ENCODE results near the gene TAB2.

TAB2 gene

DNA sequence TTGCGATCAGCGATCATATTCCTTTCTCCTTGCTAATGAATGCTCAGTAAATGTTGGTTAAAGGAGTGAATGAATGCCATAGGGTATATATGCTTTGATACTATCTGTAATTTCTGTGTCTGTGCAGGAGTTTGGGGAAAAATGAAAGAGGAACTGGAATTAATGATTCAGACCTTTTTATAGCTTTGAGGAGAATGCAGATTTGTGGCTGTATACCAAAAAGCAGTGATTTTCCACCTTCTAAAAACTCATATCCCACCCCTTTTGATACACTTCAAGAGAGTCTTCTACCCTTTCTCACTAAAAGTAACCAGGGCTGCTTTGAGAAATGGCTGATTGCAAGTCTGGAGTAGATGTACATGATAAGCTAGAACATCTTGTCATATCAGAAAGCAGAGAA lies 56.0 kb downstream of the TAB2 start:
- DNase-seq, result no peak

GRCh38 chr6:149379977-149380376 lies 62.5 kb downstream of the TAB2 start:
- no peak for DNase-seq

DNA sequence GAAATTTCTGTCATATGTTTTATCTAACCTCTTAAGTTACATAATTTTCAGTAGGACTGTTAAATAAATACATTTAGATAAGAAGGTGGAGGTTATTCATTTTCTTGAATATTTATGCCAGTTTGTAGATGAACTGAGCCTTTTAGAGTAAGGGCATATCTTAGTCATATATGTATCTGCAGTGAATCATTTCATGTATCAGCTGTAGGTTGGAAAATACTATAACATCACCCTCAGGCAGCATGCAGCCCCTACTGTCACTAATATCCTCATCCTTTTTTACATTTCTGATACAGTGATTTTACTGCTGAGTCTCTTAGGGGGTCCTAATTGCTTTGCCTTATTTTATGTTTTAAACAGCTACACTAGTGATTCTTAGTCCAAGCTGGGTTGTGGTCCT lies 63.0 kb downstream of the TAB2 start:
- DNase-seq, result no peak

- no peak for DNase-seq
Observed at GRCh38 chr6:149383371-149383770, 65.9 kb downstream of the TAB2 start.

GRCh38 chr6:149384464-149384863 lies 67.0 kb downstream of the TAB2 start:
- DNase-seq, result no peak

GRCh38 chr6:149385998-149386646 lies 68.6 kb downstream of the TAB2 start:
- peak; percentile 16 for DNase-seq

DNA sequence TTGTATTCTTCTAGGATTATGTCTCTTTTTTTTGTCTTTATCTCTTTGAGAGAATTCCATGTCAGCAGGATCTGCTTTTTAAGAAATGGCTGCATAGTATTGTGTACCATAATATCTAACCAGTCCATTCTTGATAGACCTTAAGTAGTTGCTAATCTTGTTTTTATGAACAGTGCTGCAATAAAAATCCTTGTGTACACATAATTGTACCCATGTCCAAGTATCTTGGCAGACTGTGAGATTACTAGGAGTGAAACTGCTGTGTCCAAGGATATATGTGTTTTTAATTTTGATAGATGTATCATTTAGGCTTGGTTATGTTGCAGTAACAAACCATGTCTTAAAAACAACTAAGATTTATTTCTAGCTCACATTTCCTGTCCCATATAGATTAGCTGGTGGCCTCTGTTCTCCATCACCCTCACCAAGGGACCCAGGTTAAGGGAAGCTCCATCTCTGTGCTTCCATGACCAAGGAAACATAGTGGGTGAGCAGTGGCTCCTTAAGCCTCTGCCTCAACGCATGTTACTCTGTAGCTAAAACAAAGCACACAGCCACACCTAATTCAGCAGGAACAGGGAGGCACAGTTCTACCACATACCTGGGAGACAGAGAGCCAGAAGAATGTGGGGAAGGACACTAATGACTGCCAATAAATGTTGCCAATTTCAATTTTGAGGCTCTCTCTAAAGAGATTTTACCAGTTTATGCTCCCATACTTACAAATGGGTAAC lies 70.4 kb downstream of the TAB2 start:
- no peak for DNase-seq

DNA sequence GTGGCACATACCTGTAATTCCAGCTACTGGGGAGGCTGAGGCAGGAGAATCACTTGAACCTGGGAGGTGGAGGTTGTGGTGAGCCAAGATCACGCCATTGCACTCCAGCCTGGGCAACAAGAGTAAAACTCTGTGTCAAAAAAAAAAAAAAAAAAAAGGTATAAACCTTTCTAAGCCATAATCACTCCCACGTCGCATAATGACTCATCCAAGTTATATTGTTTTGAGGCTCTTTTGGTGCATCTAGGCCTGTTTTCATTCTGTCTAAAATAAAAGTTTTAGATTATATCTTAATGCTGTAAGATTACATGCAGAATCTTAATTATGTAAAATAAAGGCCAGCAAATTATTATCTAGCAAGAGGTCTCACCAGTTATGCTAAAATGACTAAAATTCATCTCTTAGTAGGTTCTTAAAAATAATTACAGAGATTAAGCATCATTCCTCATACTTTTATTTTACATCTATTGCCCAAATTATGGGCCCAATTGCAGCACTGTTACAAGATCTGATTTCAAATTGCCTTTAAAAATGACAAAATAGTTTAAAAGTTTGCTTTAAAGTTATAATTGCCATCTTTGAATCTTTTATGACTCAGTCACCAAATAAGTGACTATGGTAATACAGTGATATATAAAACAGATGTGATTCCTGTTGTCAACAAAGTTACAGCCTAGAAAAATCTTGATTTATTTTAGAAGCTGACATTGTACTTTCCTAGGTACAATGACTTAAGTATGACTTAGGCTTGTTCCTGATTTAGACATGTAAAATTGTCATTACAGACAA lies 72.2 kb downstream of the TAB2 start:
- no peak for DNase-seq

GRCh38 chr6:149392093-149392492 lies 74.6 kb downstream of the TAB2 start:
- DNase-seq, result no peak

DNA sequence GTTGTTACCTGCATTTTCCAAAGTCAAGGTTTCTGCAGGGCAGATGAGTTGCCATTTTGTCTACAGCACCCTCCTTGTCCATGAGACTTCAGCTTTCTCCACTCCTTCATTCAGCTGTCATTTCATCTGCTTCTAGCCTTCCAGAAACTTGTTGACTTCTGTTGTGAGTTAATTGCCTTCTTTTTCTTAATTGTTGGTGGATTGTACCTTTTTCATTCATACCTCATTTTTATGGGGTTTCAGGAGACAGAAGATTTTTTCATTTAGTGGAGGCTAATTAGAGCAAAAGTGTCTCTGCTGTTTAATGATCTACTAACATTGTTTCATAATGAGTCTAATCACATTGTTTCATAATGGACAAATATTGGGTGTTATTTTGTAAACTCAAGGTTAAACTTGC lies 75.0 kb downstream of the TAB2 start:
- DNase-seq, result no peak

DNA sequence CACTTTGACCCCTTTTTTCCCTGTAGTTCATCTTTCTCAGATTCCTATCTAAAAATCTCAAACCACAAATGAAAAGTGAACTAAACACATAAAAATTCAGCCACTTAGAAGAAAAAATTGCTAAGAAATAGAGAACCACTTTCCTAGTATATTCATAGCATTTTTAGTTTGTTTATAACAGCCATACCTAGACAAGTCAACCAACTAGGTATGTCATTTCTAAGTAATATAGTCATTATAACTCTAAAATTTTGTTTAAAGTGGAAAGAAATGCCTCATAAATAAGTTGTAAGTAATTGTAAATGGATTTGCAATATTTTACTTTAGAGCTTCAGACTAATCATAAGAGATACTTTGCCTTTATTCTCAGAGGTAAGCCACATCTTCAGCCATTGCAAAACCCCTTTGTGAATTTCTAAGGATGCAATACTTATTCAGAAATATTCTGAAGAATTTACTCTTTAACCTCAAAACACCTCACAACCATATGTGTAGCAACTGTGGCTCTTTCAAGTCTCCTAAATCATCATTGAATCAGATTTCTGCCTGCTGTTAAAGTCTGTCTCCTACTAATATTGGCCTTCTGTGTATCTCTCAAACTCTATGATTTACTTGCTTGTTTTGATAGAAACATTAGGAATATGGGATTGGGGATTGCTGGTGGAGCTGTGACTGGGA lies 75.6 kb downstream of the TAB2 start:
- no peak for DNase-seq

- DNase-seq, result no peak
Observed at GRCh38 chr6:149395185-149395584, 77.7 kb downstream of the TAB2 start.

DNA sequence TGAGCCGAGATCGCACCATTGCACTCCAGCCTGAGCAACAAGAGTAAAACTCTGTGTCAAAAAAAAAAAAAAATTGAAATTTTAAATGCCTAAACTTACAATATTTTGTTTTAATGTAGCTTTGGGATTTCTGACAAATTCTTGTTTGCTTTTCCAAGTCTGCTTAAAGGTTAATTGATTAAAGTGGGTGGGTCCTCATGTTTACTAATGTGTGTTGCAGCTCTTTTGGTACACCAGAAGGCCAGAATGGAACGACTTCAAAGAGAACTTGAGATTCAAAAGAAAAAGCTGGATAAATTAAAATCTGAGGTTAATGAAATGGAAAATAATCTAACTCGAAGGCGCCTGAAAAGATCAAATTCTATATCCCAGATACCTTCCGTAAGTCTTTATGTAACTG lies 79.9 kb downstream of the TAB2 start:
- no peak for DNase-seq

DNA sequence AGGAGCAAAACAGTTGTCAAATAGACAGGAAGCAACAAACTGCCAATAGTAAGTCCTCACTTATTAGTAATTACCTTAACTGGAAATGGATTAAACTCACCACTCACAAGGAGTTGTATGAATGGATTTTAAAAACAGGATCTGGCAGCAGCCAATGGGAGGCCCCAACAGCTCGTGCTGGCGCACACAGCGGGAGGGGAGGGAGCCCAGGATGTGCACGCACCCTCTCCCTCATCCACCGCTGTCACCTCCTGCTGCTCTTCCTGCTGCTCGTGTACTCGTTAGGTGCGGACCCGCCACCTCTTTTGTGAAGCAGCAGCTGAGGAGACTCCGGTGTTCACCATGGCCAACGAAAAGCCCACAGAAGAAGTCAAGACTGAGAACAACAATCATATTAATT lies 82.5 kb downstream of the TAB2 start, which contains the start of gene SUMO4:
TSS of gene SUMO4 (plus strand) at position 213 of the 400 bp plus-strand sequence. CDS start at position 343, 130 bp downstream.
- no peak for DNase-seq

DNA sequence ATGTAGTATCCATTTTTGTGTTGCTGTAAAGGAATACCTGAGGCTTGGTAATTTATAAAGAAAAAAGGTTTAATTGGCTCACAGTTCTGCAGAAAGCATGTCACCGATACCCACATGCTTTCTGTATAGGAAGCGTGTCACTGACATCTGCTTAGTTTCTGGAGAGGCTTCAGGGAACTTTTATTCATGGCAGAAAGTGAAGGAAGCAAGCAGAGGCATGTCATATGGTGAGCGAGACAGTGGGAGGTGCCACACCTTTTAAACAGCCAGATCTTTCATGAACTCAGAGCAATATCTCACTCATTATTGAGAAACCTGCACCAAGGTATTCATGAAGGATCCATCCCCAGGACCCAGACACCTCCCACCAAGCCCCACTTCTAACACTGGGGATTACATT lies 86.0 kb downstream of the TAB2 start:
- DNase-seq, result no peak

DNA sequence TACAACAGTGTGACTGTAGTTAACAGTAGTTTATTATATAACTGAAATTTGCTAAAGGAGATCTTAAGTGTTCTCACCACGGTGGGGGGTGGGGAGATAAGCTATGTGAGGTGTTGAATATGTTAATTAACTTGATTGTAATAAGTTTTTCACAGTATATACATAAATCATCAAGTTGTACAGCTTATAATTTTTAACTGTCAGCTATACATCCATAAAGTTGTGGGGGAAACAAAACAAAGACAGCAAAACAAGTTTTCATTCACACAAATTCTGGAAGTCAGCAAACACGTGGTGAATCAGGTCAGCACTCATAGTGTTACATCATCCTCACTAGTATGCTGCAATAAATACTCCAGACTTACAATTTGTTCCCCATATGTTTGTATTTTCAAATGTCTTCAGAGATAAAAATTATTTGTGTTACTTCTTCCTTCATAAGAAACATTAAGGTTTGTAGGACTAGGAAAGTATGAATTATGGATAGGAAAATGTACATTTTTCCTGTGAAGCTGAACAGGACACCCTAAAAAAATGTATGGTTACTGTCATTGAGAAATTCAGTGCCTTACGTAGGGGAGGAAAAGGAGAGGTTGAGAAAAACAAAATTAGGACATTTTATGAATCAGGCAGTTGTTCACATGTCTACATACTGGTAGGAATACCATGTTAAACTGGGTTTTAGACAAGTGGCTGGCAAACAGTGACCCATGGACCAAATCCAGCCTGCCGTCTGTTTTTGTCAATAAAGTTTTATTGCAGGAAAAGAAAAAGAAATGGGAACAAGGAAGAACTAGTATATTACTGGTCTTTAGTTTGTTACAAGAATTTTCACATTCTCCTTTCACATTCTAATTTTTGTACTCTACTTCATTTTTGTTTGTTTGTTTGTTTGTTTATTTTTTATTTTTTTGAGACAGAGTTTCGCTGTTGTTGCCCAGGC lies 88.6 kb downstream of the TAB2 start:
- no peak for DNase-seq

GRCh38 chr6:149409617-149410016 lies 92.1 kb downstream of the TAB2 start:
- no peak for DNase-seq

GRCh38 chr6:149410557-149410956 lies 93.0 kb downstream of the TAB2 start:
- DNase-seq, result no peak

GRCh38 chr6:149414009-149414408 lies 96.5 kb downstream of the TAB2 start:
- no peak for DNase-seq

DNA sequence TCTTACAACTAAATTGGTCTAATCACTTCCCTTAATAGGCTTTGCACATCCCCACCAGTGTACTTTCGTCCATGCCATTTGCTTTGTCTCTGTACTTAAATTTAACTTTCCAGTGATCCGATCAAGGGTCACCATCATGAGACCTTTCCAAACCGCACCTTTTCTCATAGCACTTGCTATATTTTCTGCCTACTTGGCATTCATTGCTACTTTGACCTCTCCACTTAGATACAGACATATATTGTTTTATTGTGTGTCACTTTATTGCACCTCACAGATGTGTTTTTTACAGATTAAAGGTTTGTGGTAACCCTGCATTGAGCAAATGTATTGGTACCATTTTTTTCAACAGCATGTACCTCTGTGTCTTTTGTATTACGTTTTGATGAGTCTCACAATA lies 97.3 kb downstream of the TAB2 start:
- no peak for DNase-seq

- no peak for DNase-seq
Observed at GRCh38 chr6:149419696-149420404, 102.3 kb downstream of the TAB2 start.

All from central memory CD4-positive, alpha-beta T cell (primary cell).